HuH-7 (cell line): ENCODE measurements around the gene ZNF574.
A peak's percentile ranks its signal among the peaks of the same experiment; 100 is the strongest.

Experiments
- DNase-seq: peaks from one replicate; pipeline ENCODE4 v3.0.0; 2011; ENCODE audit warnings: low spot score

Gene ZNF574

DNA sequence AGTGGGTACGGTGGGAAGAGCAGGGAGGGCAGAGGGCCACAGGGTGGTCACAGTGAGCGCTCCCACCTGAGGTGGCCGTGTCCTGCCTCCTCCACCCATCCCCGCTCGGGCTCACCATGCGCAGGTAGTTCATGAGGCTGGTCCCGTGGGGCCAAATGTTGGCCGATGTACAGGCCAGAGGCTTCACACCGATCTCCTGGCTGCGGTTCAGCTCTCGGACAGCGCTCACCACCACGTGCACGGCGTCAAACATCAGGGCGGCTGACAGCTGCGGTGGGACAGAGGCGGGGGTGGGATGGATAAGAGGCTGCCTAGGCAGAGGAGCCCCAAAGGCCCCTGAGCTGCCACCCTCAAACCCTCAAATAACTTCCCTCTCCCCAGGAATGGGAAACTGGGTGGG is 21.8 kb upstream of the ZNF574 start:
- DNase-seq = no peak

- DNase-seq = no peak
These were observed 18.1 kb upstream of the ZNF574 start for GRCh38 chr19:42057846-42058245.

- DNase-seq = no peak
These were observed 16.8 kb upstream of the ZNF574 start for GRCh38 chr19:42059196-42059595.

DNA sequence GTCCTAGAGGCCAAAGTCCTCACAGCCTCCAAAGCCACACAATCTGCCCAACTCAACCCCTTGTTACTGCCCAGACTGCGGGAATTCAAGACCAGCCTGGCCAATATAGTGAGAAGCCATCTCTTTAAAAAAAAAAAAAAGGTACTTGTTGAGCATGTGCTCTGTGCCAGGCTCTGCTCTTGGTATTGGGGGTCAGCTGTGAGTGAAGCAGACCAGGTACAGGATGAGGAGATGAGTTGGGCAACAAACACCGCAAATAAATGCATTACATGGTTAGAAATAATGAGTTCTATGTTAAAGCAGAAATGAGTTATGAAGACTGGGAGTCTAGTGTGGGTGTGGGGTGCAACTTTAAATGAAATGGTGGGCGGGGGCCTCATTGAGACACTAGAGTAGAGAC is 15.8 kb upstream of the ZNF574 start:
- DNase-seq = no peak

- no peak for DNase-seq
These were observed 13.6 kb upstream of the ZNF574 start for GRCh38 chr19:42062381-42062780.

DNA sequence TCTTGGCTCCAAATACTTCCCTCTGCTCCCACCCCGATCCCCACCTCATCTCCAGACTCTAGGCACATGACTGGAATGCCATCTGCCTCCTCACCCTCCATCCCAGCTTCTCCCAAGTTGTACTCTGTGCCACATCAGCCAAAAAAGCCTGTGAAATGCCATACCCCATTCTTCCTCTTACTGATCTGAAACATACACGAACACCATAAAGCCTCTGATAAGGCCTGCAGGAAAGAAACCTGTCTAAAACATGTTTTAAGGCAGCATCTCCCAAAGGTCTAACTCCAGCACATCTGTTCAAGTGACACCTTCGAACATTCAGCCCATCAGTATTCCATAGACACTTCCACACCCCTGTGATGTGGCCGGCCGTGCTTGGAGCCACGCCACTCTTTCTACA is 11.5 kb upstream of the ZNF574 start:
- no peak for DNase-seq

DNA sequence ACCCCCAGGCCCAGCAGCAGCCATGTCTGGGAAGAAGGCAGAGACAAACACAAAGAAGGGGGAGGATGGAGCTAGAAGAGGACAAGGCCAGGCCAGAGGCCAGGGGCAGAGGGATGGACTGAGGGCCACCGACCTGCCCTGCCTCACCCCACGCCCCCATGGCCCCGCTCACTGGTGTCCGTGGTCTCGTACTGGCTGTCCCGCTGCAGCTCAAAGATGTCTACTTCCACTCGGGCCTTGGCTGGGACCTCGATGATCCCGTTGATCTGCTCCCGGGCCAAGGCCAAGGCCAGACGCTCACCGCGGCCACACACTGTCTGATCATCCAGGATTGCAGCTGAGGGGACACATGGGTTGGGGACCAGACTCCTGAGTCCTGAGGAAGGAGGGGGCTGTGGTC is 10.9 kb upstream of the ZNF574 start:
- DNase-seq = no peak

DNA sequence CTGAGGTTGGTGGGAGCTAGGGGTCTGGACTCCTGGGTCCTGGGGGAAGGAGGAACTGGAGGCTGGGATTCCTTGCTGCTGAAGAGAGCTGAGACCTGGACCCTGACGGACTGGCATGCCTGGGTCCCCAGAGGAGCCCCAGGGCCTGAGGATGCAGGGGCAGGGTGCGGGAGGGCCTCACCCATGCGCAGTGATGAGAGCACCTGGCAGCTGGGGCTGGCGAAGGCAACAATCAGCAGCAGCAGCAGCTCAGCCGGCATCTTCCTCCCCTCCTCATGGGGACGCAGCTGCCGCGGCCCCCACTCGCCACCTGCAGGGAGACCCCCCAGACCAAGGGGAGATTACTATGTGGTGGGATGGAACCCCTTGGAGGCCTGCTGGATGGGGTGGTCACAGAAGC is 10.5 kb upstream of the ZNF574 start:
- DNase-seq = no peak

GRCh38 chr19:42066075-42066754 is 9.8 kb upstream of the ZNF574 start:
- DNase-seq = no peak

DNA sequence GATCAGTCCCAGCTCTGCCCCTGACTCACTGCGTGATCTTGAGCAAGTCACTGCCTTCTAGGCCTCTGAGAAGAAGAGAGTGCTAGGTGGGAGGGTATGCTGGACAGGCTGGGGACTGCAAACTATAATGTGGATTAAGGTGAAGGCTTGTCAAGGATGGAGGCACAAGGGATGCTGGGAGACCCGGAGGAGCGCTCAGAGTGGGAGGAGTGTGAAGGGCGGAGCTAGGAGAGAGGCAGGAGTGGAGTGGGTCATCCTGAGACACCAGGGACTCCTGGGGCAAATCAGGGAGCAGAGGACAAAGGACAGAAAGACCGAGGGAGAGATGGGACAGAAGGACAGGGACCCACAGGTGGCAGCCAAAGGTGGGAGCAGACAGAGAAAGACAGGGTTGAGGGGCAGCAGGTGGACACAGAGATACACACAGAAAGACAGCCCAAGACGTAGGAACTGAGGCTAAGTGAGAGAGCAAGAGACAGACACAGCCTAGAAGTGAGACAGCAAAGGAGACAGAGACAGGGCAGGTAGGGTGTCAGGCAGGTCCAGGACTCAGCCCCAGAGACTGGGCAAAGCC is 8.6 kb upstream of the ZNF574 start:
- DNase-seq = no peak

DNA sequence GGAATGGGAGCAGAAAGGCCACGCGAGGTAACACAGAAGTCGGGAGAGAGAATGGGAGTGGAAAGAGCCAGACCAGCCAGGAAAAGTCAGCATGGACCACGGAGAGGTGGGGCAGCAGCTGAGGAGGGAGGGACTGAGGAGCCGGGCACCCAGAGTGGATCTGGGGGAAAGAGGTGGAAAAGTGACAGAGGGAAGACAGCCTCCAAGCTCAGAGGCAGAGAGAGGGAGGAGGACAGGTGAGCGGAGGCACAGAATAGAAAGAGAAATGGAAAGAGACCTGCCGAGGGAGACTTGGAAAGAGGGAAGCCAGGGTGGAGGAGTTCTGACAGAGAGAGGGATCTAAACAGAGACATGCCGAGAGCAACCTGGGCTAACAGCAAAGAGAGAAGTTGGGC is 7.6 kb upstream of the ZNF574 start:
- no peak for DNase-seq

DNA sequence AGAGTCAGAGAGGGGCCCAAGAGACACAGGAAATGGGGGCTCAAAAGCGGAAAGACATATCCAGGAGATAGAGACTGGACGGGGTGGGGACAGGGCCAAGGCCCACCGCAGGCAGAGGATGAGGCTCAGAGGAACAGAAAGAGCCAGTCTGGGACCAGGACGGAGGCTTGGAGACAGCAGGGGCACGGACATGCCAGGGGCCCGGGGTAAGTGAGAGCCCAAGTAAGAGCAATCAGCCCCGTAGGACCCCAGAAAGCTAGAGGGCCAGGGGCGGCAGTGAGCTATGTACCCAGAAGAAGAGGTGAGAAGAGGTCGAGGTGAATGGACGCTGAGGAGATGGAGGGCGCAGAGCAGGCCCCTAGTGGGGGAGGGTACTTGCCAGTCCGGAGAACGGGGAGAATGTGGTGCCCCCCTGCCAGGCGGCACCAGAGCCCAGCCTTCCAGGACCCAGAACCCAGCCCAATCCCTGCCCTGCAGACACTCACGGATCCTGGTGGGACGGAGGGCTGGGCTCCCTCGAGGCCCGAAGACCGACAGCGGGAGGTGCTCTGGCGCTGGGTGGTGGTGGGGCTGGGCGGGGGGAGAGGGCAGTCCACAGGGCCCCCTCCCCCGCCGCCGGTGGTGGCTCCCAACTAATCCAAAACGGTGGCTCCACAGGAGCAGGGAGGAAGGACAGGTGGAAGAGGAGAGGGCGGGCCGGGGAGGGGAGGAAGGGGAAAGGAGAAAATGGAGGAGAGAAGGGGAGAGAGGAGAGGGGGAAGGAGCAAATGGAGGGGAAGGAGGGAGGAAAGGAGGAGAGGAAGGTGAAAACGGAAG is 7.0 kb upstream of the ZNF574 start:
- no peak for DNase-seq

DNA sequence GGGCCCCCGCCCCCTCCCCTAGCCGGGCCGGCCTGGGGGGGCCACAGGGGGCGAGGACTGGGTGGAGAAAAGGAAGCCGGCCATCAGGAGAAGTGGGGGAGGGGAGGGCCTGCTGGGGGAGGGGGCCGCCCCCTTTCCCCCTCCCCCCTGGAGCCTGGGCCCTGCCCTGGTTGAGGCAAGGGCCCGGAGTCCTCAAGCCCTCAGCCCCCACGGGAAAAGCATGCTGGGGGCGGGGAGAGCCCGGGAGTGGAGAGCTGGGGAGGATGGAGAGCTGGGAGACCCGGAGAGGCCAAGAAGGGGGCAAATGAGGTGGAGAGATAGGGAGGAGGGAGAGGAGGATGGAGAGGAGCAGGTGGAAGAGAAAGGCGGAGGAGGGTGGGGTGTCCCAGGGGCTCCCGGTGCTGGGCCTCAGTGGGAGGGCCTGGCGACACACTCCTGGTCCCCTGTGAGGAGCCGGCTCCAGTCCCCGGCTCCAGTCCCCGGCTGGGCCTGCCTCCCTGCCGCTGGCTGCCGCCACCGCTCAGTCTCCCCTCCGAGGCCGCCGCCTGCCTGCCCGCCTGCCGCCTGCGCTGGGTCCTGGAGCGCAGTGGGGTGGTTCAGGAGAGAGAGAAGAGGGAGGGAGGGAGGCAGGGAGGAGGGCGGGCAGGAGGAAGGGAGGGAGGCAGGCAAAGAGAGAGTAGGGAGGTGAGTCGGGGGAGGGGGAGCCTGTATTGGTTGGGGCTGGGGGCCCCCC is 6.2 kb upstream of the ZNF574 start, which contains the start of gene GRIK5:
TSS of gene GRIK5 (minus strand) at position 588 of the 733 bp plus-strand sequence. CDS start 4,436 bp downstream, outside the sequence.
- no peak for DNase-seq

GRCh38 chr19:42071247-42071646 is 4.7 kb upstream of the ZNF574 start:
- no peak for DNase-seq

DNA sequence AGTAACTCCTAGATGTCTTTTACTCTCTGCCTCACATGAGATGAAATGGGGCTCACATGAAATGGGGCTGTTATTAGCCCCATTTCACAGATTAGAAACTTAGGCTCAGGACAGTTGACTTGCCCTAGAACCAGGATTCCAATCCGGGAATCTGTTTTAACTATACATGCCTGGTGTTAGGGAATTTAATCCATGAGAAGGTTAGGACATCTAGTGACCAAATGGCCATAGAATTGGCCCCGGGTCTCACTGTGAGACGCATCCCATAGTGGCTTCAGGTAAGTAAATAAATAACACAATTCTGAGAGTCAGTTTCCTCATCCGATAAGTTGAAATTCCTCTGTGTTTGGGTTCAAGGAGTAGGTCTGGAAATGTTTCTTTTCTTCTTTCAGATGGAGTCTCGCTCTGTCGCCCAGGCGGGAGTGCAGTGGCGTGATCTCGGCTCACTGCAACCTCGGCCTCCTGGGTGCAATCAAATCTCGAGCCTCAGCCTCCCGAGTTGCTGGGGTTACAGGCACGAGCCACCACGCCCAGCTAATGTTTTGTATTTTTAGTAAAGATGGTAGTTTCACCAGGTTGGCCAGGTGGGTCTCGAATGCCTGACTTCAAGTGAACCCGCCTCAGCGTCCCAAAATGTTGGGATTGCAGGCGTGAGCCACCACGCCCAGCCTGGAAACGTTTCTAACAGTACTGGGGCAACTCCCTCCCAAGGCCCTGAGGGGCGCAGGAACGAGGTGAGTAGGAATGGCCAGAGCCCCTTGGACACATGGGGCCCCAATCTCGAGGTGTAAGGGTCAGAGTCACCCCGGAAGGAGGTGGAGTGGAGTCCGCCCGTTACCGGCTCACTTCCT is 1.2 kb upstream of the ZNF574 start:
- DNase-seq = peak; percentile 74

GRCh38 chr19:42075364-42075615 is 676 bp upstream of the ZNF574 start:
- DNase-seq = no peak

DNA sequence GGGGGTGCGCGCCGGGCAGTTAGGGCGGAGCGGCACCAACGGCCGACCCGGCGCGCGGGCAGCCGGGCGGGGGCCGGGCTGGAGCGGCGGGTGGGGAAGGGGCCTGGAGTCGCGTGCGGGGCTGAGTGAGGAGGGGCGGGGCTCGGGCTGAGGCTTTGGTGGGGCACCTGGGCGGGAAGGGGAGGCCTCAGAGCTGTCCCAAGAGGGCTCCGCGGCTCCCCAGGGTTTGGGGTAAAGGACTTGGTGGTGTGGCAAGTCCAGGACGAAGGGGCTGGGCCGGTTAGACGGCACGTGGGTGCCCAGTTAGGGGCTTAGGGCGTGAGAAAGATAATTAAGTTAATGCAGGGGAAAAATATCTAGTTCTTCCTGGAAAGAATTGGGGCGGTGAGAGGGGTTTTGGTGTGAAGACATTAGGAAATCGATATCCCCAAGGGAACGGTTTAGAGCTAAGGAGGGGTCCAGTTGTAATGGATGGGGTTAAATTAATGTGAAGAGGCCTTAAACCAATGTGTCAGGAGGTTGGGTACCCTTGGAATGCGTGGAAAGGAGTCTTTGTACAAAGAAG is 496 bp downstream of the ZNF574 start:
- DNase-seq = peak; percentile 49

GRCh38 chr19:42078058-42078457 is 2.1 kb downstream of the ZNF574 start:
- DNase-seq = no peak

DNA sequence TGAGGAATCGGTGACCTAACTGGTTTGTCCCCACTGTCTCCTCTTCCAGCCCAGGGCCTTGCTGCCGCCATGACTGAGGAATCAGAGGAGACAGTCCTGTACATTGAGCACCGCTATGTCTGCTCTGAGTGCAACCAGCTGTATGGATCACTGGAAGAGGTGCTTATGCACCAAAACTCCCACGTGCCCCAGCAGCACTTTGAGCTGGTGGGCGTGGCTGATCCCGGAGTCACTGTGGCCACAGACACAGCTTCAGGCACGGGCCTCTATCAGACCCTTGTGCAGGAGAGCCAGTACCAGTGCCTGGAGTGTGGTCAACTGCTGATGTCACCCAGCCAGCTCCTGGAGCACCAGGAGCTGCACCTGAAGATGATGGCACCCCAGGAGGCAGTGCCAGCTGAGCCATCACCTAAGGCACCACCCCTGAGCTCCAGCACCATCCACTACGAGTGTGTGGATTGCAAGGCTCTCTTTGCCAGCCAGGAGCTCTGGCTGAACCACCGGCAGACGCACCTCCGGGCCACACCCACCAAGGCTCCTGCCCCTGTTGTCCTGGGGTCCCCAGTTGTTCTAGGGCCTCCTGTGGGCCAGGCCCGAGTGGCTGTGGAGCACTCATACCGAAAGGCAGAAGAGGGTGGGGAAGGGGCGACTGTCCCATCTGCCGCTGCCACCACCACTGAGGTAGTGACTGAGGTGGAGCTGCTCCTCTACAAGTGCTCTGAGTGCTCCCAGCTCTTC is 2.7 kb downstream of the ZNF574 start:
- DNase-seq = no peak

DNA sequence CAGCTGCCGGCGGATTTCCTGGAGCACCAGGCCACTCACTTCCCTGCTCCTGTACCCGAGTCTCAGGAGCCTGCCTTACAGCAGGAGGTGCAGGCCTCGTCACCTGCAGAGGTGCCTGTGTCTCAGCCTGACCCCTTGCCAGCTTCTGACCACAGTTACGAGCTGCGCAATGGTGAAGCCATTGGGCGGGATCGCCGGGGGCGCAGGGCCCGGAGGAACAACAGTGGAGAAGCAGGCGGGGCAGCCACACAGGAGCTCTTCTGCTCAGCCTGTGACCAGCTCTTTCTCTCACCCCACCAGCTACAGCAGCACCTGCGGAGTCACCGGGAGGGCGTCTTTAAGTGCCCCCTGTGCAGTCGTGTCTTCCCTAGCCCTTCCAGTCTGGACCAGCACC is 3.3 kb downstream of the ZNF574 start:
- no peak for DNase-seq
